ENCODE data around the gene CCDC51.
A peak's percentile ranks its signal among the peaks of the same experiment; 100 is the strongest.

CCDC51 gene

DNA sequence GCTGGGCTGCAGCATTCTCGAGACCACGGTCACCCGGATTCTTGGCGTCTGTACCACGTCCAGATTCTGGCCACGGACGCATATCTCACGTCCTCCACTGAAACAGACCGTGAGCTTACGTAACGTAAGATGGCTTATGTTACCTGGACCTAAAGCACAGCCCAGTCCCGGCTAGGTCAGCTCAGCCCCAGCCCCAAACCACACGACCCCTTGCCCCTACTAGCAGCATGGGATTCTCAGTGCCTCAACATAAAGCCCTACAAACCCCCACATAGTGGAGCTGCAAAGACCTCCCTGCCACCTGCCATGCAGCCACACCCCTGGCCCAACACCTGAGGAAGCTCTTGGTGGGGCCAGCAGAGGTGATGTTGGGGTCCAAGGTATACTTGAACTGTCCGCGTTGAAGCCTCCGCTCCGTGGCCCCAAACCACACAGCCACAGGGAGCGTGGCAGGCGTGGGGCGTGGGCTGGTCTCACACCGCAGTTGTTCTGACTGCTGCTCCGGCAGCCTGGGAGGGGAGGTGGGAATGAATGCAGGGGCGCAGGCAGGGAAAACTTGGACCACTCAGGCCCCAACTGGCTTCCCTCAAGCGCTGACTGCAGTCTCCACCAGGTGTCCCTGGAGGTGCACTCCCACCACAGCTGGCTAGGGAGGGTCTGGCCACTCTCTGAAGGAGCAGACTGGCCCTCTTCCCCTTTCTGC lies 24.5 kb downstream of the CCDC51 start:
- TF ChIP-seq, protein P1, sequence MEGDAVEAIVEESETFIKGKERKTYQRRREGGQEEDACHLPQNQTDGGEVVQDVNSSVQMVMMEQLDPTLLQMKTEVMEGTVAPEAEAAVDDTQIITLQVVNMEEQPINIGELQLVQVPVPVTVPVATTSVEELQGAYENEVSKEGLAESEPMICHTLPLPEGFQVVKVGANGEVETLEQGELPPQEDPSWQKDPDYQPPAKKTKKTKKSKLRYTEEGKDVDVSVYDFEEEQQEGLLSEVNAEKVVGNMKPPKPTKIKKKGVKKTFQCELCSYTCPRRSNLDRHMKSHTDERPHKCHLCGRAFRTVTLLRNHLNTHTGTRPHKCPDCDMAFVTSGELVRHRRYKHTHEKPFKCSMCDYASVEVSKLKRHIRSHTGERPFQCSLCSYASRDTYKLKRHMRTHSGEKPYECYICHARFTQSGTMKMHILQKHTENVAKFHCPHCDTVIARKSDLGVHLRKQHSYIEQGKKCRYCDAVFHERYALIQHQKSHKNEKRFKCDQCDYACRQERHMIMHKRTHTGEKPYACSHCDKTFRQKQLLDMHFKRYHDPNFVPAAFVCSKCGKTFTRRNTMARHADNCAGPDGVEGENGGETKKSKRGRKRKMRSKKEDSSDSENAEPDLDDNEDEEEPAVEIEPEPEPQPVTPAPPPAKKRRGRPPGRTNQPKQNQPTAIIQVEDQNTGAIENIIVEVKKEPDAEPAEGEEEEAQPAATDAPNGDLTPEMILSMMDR (conservative IDR thresholded peaks at IDR 0.05; ENCODE audit: low read depth), result no peak
- ChIA-PET POLR2A (ENCODE audit: low non-redundant PET) (no interaction called here), CTCF (interaction anchor here (0.6 to 1.4 kb wide), 3 partner anchors 14 to 21 kb away, joined by 3 to 5 read pairs (median 5); no protein-coding TSS in a partner anchor)
- peak overlapping the region; percentile 99 for H3K27ac ChIP-seq
- DNase-seq (ENCODE audit: low spot score), result no peak

DNA sequence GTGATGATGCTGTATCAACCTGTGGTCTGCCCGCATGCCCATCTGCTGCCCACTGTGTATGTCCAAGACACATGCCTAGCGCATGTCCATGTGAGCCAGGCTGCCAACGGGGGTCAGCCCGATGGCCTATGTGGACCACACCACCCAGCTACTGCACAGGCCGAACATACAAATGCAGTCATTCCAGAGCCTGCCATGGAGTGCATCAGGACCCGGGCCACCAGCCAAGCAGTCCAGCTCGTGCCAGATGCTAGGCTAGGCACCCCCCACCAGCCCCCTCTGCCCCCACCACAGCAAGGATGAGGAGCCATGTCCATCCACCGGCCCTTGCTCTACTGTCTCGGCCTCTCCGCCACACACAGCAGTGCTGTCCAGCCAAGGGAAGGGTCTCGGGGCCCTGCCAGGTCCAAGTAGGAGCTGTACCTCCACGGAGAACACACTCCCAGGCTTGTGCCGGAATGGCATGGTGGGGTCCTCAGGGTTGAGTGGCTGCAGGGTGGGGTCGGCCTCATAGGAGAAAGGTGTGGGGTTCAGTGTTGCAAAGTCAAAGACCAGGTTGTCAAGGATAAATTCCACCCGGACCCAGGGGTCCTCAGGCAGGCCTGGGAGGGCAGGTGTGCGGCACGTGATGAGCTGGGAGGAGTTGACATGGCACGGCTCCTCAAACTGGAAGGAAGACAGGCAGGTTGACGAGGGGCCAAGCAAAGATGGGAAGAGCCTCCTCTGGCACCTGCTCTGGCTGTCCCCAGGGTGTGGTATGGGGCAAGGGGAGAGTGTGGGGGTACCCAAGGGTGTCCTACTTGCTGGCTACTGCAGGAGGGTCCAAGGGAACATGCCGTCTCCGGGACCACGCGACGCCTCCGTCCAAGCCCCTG lies 25.3 kb downstream of the CCDC51 start:
- no peak for DNase-seq (ENCODE audit: low spot score)
- peak overlapping the region; percentile 99 for H3K27ac ChIP-seq
- TF ChIP-seq, protein P1 (conservative IDR thresholded peaks at IDR 0.05; ENCODE audit: low read depth), result no peak
- POLR2A ChIA-PET (ENCODE audit: low non-redundant PET), result no interaction called here
- CTCF ChIA-PET, result interaction anchor here (1.1 kb wide), 1 partner anchor 21 kb away, joined by 6 read pairs; no protein-coding TSS in a partner anchor

DNA sequence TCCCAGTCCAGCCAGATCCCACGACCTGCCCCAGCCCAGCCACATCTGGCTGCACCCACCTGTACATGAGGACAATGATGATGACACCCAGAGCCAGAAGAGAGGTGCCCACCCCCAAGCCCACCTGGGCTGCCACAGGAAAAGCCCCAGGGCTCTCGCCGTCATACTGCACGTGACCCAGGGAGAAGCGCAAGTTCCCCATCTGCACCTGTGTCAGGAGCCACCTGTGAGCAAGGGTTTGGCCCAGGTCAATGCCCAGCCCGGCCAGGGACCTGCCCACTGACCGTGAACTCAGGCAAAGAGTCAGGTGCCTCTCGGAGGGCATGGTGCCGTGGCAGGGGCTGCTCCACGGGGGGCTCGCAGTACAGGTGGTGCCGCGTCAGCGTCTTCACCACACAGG lies 26.3 kb downstream of the CCDC51 start:
- TF ChIP-seq, protein P1 (conservative IDR thresholded peaks at IDR 0.05; ENCODE audit: low read depth), result no peak
- ChIA-PET CTCF (no interaction called here), POLR2A (ENCODE audit: low non-redundant PET) (no interaction called here)
- no peak for DNase-seq (ENCODE audit: low spot score)
- peak overlapping the region; percentile 99 for H3K27ac ChIP-seq

DNA sequence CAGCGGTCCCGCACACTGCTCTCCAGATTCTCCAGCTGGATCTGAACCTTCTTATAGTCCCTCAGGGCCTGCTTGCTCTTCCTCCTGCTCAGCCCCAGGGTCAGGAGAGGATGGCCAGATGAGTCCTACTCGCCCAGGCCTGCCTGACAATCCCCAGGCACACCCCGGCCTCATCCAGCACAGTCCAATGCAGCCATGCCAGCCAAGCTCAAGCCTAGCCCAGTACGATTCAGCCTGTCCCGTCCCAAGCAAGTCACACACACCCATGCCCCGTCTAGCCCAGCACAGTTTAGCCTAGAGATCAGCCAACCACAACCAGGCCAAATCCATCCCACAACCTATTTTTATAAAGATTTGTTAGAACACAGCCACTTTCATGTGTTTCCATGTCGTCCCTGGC lies 26.8 kb downstream of the CCDC51 start:
- POLR2A ChIA-PET (ENCODE audit: low non-redundant PET), result no interaction called here
- DNase-seq (ENCODE audit: low spot score), result no peak
- CTCF ChIA-PET, result no interaction called here

DNA sequence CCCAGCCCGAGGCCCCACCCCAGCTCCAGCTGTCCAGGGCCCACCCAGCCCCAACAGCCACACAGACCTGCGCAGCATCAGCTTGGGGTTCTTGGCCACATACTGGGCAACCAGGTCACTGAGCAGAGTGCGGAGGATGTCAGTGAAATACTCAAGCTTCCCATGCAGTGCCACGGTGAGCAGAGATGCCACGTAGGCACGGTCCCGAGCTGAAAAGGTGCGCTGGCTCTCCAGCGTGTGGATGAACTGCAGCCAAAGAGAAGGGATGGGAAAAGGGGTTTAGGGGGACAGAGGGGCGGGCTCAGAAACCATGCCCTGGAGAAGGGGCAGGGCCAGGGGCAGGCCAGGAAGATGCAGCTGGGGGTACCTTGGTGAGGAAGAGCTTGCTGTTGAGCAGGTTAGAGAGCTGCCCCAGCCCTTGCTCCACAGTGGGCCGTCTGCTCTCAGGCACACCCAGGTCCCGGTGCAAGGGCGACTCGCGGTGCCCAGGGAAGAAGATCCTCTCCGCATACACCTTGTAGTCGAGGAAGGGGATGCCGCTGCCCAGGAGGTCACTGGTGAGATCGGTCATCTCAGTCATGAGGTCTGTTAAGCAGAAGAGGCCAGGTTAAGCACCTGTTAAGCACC lies 27.4 kb downstream of the CCDC51 start:
- POLR2A ChIA-PET (ENCODE audit: low non-redundant PET), result no interaction called here

More for the DNA sequence above, 26.8 kb downstream of the CCDC51 start:
- peak overlapping the region; percentile 99 for H3K27ac ChIP-seq
- TF ChIP-seq, protein P1 (conservative IDR thresholded peaks at IDR 0.05; ENCODE audit: low read depth), result no peak

More for the DNA sequence above, 27.4 kb downstream of the CCDC51 start:
- DNase-seq (ENCODE audit: low spot score), result no peak
- H3K27ac ChIP-seq, result peak overlapping the region; percentile 99
- TF ChIP-seq, protein P1 (conservative IDR thresholded peaks at IDR 0.05; ENCODE audit: low read depth), result no peak
- CTCF ChIA-PET, result no interaction called here
